GM18868 (cell line): ENCODE measurements around the gene MT1A.
"Not testable (repeated sequence)": the region's sequence is repeated elsewhere in the genome, so short reads cannot be mapped to it uniquely, and the experiment has no call there.

Experiments used
- ATAC-seq: cut with Tn5 transposase; IDR thresholded peaks from one replicate; pipeline ENCODE4 v1.9.1; 2021; ENCODE audit warnings: mild to moderate bottlenecking, moderate library complexity; ENCODE audit not compliant: unreplicated experiment

The MT1A gene

DNA sequence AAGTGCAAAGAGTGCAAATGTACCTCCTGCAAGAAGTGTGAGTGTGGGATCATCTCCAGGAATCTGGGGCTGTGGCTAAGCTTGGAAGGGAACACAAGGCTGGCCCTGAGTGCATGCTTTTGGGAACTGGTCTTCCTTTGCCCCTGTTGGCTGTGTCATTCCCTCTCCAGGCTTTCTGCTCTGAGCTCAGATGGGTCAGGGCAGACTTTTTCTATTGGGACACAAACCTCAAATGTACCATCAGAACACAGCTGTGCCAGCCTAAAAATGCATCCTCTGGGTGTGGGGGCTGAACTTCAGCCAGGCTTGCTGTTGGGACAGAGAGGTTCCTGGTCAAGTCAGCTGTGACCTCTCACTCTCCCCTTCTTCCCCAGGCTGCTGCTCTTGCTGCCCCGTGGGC lies 14.1 kb downstream of the MT1A start:
- ATAC-seq: no peak

DNA sequence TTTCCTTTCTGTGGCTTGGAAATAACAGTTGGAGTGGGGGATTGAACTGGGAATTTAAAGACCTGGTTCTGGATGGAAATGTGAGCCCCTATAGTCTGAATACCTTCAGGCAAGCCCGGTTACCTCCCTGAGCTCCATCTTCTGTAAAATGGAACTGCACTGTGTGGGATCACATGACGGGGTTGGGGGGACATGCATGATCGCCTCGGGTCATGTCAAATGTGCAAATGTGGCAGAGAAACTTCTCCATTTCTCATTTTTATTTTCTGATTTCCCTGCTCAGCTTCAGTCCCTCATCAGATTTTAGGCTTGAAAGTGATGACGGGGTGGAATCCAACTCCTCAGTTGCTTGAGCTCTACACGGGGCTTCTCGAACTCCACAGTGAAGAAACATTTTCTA lies 14.8 kb downstream of the MT1A start:
- ATAC-seq: no peak

- ATAC-seq: peak; percentile 57
Observed at GRCh38 chr16:56657555-56658326, 19.3 kb downstream of the MT1A start, which contains the start of gene MT1F. TSS of gene MT1F (plus strand) at chr16:56657959. CDS start at chr16:56658059, 100 bp downstream.

DNA sequence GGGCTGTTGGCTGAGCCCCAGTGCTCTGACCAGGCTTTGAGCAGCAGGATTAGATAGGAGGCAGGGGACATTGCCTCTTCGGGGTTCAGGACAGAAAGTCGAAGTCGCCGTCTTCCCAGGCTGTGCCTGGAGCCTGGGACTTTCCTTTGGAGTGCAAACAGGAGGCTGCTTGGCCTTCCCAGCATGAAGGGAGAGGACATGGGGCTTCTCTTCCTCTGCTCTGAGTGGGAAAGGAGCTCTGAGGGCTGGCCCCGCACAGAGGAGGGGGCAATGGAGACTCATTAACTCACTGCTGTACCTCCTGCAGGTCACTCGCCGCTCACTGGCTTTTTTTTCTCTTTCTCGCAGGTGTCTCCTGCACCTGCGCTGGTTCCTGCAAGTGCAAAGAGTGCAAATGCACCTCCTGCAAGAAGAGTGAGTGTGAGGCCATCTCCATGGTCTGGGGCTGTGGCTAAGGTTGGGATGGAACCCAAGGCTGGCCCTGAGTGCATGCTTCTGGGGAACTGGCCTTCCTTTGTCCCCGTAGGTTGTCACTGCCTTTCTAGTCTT lies 19.9 kb downstream of the MT1A start:
- ATAC-seq: no peak

DNA sequence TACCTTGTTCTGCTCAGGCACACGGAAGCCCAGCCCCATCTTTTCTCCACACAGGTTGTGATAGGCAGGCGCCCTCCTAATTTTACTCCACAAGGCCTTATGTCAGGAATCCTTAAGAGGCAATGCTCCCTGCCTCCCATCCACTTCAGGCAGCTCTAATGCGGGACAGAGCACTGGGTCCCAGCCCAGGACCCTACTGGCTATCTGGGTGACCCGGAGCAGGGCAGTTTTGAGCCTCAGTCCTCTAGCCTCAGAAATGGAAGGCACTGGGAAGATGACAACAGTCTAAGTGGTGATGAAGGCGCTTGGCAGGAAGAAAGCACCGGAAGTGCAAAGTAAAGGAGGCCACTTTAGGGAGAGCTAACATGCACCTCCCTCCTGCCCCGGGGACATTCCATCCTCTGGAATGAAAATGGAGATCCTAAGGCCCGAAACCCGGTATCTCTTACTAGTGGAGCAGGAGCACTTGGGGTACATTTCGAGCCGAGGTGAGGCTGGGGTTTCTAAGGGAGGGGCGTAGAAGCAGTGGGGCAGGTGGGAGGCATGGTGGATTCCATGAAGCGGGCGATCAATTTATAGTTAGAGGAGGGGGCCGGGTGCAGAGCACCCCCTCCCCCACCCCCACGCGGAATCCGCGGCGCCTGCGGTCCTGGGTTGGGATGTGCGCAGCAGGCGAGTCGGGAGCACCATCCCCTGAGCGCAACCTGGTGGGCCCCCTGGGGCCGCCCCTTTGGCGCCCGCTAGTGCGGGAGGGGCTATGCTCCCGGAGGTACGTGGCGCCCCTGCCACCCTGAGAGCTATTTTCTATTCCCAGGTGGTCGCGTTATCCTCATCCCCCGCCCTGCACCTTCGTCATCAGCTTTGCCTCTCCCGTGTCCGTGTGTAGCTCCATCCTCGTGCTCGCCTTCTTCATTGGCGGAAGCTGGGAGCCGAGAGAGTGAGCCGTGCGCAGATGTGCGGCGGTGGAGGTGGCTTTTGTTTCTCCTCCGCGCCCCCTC lies 24.2 kb downstream of the MT1A start:
- no peak for ATAC-seq

DNA sequence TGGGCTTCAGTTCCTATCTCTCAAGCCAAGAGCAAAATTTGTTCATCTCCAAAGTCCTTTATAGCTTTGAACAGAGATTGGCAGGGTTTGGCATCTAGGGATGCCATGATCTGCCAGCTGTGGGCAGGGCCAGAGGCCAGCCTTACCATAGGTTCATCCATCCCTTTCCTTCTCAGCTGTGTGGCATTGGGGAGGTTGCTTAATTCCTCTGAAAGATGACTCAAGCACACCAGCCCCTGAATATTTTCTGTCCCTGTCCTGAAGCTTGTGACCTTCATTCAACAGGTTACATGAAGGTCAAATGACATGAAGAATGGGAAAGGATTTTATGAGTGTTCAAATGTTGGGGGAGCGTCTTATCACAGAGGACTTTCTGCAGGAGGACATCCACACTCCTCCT lies 26.0 kb downstream of the MT1A start:
- ATAC-seq: no peak

DNA sequence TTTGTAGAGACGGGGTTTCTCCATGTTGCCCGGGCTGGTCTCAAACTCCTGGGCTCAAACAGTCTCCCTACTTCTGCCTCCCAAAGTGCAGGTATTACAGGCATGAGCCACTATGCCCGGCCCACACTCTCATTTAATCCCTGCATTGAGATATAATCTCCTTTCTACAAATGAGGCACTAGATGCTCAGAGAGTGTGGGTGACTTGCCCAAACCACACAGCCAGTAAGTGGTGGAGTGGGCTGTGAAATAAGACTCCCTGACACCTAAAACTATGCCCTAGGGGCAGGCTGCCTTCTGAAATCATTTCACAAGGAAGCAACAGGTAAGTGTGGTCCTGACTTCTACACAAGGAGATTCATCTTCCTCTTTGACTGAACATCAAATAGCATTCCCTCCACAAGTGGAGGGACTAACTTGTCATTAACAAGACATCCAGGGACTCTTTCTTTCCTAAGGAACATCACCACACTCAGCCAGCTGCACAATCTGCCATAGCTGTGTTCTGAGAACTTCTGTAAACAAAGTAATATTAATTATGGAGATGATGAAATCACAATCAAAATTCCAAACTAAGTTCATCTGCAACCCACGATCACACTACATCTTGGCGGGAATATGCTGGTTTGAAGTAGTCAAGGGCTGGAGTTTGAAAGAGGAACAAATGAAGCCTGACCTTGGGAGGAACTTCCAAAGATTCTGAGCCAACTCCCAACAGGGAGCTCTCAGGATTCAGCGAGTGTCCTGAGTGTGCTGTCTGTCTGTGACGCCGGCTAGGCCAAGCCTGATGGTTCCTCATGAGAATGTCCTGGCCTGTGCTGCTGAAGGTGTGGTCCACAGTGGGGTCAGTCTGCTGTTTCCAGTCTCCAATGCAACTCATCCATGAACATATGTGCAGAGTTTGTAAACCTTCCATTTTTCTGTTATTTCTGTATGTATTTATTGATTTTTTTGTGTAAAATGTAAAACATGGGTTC lies 27.1 kb downstream of the MT1A start:
- ATAC-seq: not testable (repeated sequence)

GRCh38 chr16:56667581-56668571 lies 29.4 kb downstream of the MT1A start, which contains the start of gene MT1G:
TSS of gene MT1G (minus strand) at chr16:56668065. CDS start at chr16:56667993, 72 bp downstream.
- no peak for ATAC-seq

DNA sequence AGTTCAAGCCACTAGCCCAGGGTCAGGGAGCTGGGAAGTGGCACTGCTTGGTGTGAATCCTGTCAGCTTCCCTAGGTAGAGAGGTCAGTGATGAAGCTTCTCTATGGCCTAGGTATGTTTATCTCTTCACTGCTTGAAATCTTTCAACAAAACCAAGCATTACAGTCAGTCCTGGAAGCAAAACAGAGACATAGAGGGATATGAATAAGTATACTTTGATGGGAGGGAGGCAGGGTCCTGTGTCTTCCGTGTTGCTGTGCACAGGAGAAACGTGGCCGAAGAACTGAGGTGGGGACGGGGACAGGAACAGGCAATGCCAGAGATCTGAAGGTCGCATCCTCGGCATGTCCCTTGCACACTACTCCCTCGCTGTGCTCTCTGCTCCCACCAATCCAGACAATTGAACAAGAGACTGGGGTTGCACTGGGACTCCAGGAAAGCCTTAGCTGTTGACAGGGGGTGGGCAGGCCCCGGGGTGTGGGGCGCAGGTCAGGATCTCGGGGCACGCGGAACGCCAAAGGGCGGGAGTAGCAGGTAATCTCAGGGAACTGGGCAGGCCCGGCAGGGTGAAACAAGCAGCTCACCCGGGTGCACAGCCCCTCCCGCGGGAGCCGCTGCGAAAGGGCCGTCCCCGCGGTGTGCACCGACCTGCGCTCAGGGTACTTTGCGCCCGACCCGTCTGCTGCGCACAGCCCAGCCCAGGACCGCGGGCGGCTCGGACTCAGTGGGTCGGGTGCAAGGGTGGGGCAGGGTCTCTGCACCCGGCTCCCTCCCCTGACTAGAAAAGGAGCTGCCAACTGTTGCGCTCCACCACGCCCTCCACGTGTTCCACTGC lies 30.8 kb downstream of the MT1A start, which contains the start of gene MT1H:
Gene MT1H, plus strand, starts transcription at position 810 of the 835 bp plus-strand sequence. CDS start 71 bp downstream, outside the sequence.
- no peak for ATAC-seq

DNA sequence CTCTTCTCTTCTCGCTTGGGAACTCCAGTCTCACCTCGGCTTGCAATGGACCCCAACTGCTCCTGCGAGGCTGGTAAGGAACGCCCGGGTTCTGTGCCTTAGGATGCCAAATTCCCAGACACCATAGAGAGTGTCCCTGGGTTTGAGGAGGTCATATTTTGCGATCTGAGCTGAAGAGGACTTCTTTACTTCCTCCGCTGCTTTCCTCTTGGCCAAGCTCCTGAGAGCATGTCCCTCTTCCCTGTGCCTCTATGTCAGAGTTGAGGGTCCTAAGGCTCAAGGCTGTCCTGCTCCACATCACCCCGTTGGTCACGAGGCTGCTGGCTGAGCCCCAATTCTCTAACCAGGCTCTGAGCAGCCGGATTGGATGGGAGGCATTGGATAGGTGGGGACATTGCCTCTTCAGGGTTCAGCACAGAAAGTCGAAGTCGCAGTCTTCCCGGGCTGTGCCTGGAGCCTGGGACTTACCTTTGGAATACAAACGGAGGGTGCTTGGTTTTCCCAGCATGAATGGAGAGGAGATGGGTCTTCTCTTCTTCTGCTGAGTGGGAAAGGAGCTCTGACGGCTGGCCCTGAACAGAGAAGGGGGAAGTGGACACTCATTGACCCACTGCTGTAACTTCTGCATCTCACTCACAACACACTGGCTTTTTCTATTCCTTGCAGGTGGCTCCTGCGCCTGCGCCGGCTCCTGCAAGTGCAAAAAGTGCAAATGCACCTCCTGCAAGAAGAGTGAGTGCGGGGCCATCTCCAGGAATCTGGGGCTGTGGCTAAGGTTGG lies 31.6 kb downstream of the MT1A start:
- no peak for ATAC-seq

DNA sequence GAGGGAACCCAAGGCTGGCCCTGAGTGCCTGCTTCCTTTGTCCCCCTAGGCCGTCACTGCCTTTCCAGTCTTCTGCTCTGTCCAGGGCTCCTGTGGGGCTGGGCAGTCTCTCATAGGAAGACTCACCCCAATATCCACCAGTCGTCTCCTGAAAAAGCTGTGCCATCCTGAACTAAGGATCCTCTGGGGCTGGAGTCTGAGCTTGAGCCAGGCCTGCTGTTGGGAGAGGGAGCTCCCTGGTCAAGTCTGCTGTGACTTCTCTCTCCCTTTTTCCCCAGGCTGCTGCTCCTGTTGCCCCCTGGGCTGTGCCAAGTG lies 32.1 kb downstream of the MT1A start:
- ATAC-seq: no peak

DNA sequence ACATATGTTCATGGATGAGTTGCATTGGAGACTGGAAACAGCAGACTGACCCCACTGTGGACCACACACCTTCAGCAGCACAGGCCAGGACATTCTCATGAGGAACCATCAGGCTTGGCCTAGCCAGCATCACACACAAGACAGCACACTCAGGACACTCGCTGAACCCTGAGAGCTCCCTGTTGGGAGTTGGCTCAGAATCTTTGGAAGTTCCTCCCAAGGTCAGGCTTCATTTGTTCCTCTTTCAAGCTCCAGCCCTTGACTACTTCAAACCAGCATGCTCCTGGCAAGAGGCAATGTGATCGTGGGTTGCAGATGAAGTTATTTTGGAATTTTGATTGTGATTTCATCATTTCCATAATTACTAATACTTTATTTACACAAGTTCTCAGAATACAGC lies 33.2 kb downstream of the MT1A start:
- not testable (repeated sequence) for ATAC-seq

DNA sequence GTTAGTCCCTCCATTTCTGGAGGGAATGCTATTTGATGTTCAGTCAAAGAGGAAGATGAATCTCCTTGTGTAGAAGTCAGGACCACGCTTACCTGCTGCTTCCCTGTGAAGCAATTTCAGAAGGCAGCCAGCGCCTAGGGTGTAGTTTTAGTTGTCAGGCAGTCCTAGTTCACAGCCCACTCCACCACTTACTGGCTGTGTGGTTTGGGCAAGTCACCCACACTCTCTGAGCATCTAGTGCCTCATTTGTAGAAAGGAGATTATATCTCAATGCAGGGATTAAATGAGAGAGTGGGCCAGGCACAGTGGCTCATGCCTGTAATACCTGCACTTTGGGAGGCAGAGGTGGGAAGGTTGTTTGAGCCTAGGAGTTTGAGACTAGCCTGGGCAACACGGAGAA lies 33.7 kb downstream of the MT1A start:
- ATAC-seq: not testable (repeated sequence)

DNA sequence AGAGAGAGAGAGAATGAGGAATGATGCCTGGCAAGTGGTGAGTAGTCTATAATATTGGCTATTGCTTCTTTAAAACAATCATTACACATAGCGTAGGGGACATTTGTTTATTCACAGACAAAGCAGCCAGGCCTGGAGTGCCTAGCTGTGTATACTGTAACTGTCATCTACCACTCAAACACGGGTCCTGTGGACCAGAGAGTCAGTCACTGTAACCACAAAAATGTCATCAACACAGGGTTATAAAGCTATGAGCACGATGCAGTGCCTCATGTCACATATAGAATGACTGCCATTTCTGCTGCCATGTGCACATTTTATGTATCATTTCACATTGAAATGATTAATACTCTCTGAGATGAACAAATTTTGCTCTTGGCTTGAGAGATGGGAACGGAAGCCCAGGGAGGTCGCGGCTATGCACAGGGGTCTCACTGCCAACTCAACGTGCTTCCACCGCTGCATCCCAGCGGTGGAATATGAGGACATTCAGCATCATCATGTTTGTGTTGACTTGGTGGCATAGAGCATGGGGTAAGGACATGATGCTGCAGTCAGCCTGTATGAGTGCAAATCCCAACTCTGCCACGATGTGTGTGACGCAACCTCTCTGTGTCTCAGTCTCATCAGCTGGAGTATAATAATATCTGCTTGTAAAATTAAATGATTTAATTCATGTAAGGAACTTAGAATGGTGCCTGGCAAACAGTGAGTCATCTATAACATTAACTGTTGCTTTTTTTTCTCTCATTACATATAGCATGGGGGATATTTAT lies 34.5 kb downstream of the MT1A start:
- no peak for ATAC-seq

GRCh38 chr16:56673921-56674320 lies 35.5 kb downstream of the MT1A start:
- ATAC-seq: no peak

DNA sequence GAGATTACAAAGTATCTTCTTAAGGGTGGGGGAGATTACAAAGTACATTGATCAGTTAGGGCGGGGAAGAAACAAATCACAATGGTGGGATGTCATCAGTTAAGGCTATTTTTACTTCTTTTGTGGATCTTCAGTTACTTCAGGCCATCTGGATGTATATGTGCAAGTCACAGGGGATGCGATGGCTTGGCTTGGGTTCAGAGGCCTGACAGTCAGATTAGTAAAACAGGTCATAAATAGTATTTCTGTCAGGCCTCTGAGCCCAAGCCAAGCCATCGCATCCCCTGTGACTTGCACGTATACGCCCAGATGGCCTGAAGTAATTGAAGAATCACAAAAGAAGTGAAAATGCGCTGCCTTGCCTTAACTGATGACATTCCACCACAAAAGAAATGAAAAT lies 36.1 kb downstream of the MT1A start:
- ATAC-seq: not testable (repeated sequence)
